Breast epithelium (tissue), 4 donors: ENCODE measurements around the gene HDAC1. TPM values are rescaled to one million over a fixed set of nuclear protein-coding genes. Genes with fewer than 3 reads are reported as not detected.
"Not testable (repeated sequence)": the region's sequence is repeated elsewhere in the genome, so short reads cannot be mapped to it uniquely, and the experiment has no call there.

Experiments used
- DNase-seq, 2 donors: peaks; one replicate each; pipeline ENCODE4 v3.0.0-alpha.2; 2019; ENCODE audit warnings: low spot score in 2 of 2
- H3K27ac ChIP-seq, 2 donors: fragments of 200-600 bp; sonication (generic) in 1 of 2; one replicate each; pipeline ENCODE4 v1.5.1; 2016 to 2019; ENCODE audit warnings: mild to moderate bottlenecking in 1 of 2
- H3K27me3 ChIP-seq, 2 donors: fragments of 200-600 bp; sonication (generic) in 1 of 2; one replicate each; pipeline versions ENCODE4 v1.5.1 to v1.6.0; 2017 to 2019; ENCODE audit warnings: control low read depth in 1 of 2, mild to moderate bottlenecking in 1 of 2
- H3K36me3 ChIP-seq: fragments of 200-600 bp; one replicate; pipeline ENCODE4 v1.5.1; 2019
- H3K4me1 ChIP-seq, 2 donors: fragments of 200-600 bp; sonication (generic); one replicate each; pipeline ENCODE4 v1.5.1; 2016 to 2019; ENCODE audit warnings: control low read depth in 1 of 2
- H3K4me3 ChIP-seq, 3 donors: fragments of 200-600 bp; sonication (generic); 1 replicate in 2 of 3; 2 replicates in 1 of 3; pipeline ENCODE4 v1.5.1; 2016 to 2019; ENCODE audit warnings: mild to moderate bottlenecking in 3 of 3, moderate library complexity in 2 of 3
- H3K9me3 ChIP-seq, 2 donors: fragments of 200-600 bp; sonication (generic) in 1 of 2; one replicate each; pipeline ENCODE4 v1.5.1; 2016 to 2019; ENCODE audit warnings: control low read depth in 1 of 2
- POLR2A ChIP-seq: fragments of 450-650 bp; IDR thresholded peaks from one replicate; pipeline ENCODE4 v1.6.1; 2016; ENCODE audit warnings: antibody characterized with exemption, mild to moderate bottlenecking, moderate library complexity
- POLR2AphosphoS5 ChIP-seq, 3 donors: sonication (generic); formaldehyde crosslinking; IDR thresholded peaks; one replicate each; pipeline ENCODE4 v1.6.1; 2017; ENCODE audit warnings: antibody characterized with exemption in 3 of 3
- intact Hi-C: fragments of 100-400 bp; cut with DNase I; formaldehyde crosslinking; loops from one replicate; pipeline ENCODE4 v1.15.1; 2023; ENCODE audit warnings: low total_unique reads
- total RNA-seq, 3 donors: library from RNA; depleted of rRNA; stranded (reverse); fragments of >200 nt; gene quantifications; one replicate each; pipeline ENCODE4 v1.1.0, GENCODE V29; 2016
- TF ChIP-seq, protein P1 (sequence below), 3 donors: fragments of 450-650 bp; IDR thresholded peaks; one replicate each; pipeline ENCODE4 v1.5.1; 2016 to 2017; ENCODE audit warnings: antibody characterized with exemption in 3 of 3, mild to moderate bottlenecking in 3 of 3, moderate library complexity in 3 of 3

HDAC1 gene
- total RNA-seq, 3 donors from 2014 or later, result 31.8 to 87.5 (median 87.4) TPM

- TF ChIP-seq, protein P1, sequence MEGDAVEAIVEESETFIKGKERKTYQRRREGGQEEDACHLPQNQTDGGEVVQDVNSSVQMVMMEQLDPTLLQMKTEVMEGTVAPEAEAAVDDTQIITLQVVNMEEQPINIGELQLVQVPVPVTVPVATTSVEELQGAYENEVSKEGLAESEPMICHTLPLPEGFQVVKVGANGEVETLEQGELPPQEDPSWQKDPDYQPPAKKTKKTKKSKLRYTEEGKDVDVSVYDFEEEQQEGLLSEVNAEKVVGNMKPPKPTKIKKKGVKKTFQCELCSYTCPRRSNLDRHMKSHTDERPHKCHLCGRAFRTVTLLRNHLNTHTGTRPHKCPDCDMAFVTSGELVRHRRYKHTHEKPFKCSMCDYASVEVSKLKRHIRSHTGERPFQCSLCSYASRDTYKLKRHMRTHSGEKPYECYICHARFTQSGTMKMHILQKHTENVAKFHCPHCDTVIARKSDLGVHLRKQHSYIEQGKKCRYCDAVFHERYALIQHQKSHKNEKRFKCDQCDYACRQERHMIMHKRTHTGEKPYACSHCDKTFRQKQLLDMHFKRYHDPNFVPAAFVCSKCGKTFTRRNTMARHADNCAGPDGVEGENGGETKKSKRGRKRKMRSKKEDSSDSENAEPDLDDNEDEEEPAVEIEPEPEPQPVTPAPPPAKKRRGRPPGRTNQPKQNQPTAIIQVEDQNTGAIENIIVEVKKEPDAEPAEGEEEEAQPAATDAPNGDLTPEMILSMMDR (IDR thresholded peaks at IDR 0.05), result no peak
- TF ChIP-seq POLR2AphosphoS5 (IDR thresholded peaks at IDR 0.05) (no peak), POLR2A (no peak)
- H3K27ac ChIP-seq, result peak overlapping the region; percentile 96 to 99
- DNase-seq, result no peak
- H3K36me3 ChIP-seq, result no peaks in the 10 kb centered on the region
- H3K9me3 ChIP-seq, result no peaks in the 10 kb centered on the region
- H3K27me3 ChIP-seq, result no peaks in the 10 kb centered on the region
- peaks cover 0 to 15% of the 10 kb centered on the region in 2 donors for H3K4me1 ChIP-seq
- peak overlapping the region; percentile 65 to 98 (median 81) for H3K4me3 ChIP-seq
- intact Hi-C loops, result no loop called here
Observed at GRCh38 chr1:32352239-32352745, 60.4 kb downstream of the HDAC1 start.

GRCh38 chr1:32352831-32353383, 61.0 kb downstream of the HDAC1 start:
- Histone ChIP-seq H3K27ac (peak overlapping the region; percentile 60 to 96), H3K27me3 (no peaks in the 10 kb centered on the region), H3K9me3 (no peaks in the 10 kb centered on the region), H3K4me1 (peaks cover 0 to 15% of the 10 kb centered on the region in 2 donors), H3K36me3 (no peaks in the 10 kb centered on the region), H3K4me3 (no peak overlapping the region)
- DNase-seq, result no peak
- TF ChIP-seq, protein P1 (IDR thresholded peaks at IDR 0.05), result no peak
- TF ChIP-seq POLR2AphosphoS5 (IDR thresholded peaks at IDR 0.05) (no peak), POLR2A (no peak)
- intact Hi-C loops, result no loop called here

GRCh38 chr1:32353431-32353830, 61.5 kb downstream of the HDAC1 start:
- Histone ChIP-seq H3K9me3 (no peaks in the 10 kb centered on the region), H3K27me3 (no peaks in the 10 kb centered on the region), H3K4me3 (no peak overlapping the region), H3K4me1 (peaks cover 0 to 15% of the 10 kb centered on the region in 2 donors), H3K36me3 (no peaks in the 10 kb centered on the region), H3K27ac (peak overlapping the region; percentile 60 to 96)
- intact Hi-C loops, result no loop called here
- DNase-seq, result no peak
- no peak for TF ChIP-seq POLR2AphosphoS5 (IDR thresholded peaks at IDR 0.05)
- TF ChIP-seq, protein P1 (IDR thresholded peaks at IDR 0.05), result no peak
- TF ChIP-seq POLR2A, result no peak

- Histone ChIP-seq H3K4me3 (no peak overlapping the region), H3K4me1 (peaks cover 0 to 15% of the 10 kb centered on the region in 2 donors), H3K27me3 (no peaks in the 10 kb centered on the region), H3K36me3 (no peaks in the 10 kb centered on the region), H3K9me3 (no peaks in the 10 kb centered on the region), H3K27ac (peak overlapping the region; percentile 60 to 96)
- no peak for DNase-seq
- TF ChIP-seq, protein P1 (IDR thresholded peaks at IDR 0.05), result no peak
- TF ChIP-seq POLR2AphosphoS5 (IDR thresholded peaks at IDR 0.05), result no peak
- TF ChIP-seq POLR2A, result no peak
- intact Hi-C loops, result no loop called here
Observed at GRCh38 chr1:32353886-32354570, 62.1 kb downstream of the HDAC1 start.

- H3K9me3 ChIP-seq, H3K27me3 ChIP-seq, DNase-seq, H3K4me3 ChIP-seq, H3K27ac ChIP-seq, intact Hi-C loops, H3K36me3 ChIP-seq: not testable (repeated sequence)
- H3K4me1 ChIP-seq, result peaks cover 0 to 15% of the 10 kb centered on the region in 2 donors
Observed at GRCh38 chr1:32355778-32356177, 63.9 kb downstream of the HDAC1 start.
